AG04450 (cell line): ENCODE measurements around the gene KCNH2. TPM values are rescaled to one million over a fixed set of nuclear protein-coding genes. Genes with fewer than 3 reads are reported as not detected.

Source experiments
- CTCF ChIA-PET: fragments of 300-600, 350-600 bp; formaldehyde crosslinking; extraction: SDS; loops from one replicate; lab custom pipeline; 2022; ENCODE audit warnings: antibody characterized with exemption, inconsistent platforms; lab: Charles Lee
- POLR2A ChIA-PET: fragments of 350-600 bp; formaldehyde crosslinking; extraction: SDS; loops from one replicate; lab custom pipeline; 2021; ENCODE audit warnings: antibody characterized with exemption, inconsistent platforms; lab: Yijun Ruan, JAX
- DNase-seq: peaks from one replicate; pipeline ENCODE4 v3.0.0-alpha.2; 2011; ENCODE audit warnings: low read depth, low spot score
- H3K27ac ChIP-seq: one replicate; pipeline ENCODE4 v1.5.1; 2012; ENCODE audit warnings: low read depth, low read length, control low read depth
- H3K27me3 ChIP-seq: one replicate; pipeline ENCODE4 v1.6.0; 2012; ENCODE audit warnings: low read length; ENCODE audit not compliant: control insufficient read depth, insufficient read depth
- H3K4me3 ChIP-seq: 2 replicates; pipeline ENCODE4 v1.5.1; 2011; ENCODE audit warnings: mild to moderate bottlenecking, low read depth, low read length, control low read depth
- H3K9me3 ChIP-seq: 2 replicates; pipeline ENCODE4 v1.5.1; 2012; ENCODE audit warnings: low read length; ENCODE audit not compliant: control insufficient read depth, insufficient read depth
- polyA plus RNA-seq: library from polyadenylated mRNA; depleted of rRNA; stranded (reverse); fragments of >200 nt; gene quantifications from 2 replicates; pipeline ENCODE4 v1.2.3, GENCODE V29; 2011
- TF ChIP-seq, protein P1 (sequence below): IDR thresholded peaks from 2 replicates; pipeline ENCODE4 v1.5.1; 2011; ENCODE audit warnings: low read depth, low read length, control low read depth, inconsistent platforms

Gene KCNH2
- polyA plus RNA-seq, 1 experiment, result 1.3 TPM

DNA sequence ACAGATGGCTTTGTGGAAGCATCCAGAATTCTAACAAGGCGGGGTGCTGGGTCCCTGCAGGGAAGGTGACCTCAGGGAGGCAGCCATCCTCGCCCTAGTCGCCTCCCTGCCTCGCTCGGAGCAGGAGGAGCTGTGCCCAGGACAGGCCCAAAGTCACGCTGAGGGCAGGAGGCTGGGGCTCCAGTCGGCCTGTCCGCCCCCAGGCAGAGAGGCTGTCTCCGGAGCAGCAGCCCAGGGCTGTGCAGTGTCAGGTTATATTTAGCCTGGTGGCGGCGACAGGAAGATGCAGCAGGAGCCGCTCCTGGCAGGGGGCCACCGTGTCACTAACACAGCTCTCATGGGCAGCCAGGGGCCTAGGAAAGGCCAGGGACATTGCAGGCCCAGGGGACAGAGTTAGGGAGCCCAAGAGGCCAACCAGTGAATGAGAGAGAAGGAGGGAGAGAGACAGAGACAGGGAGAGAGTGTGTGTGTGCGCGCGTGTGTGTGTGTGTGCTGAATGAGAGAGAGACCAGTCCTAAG lies 13.5 kb downstream of the KCNH2 start:
- TF ChIP-seq, protein P1, sequence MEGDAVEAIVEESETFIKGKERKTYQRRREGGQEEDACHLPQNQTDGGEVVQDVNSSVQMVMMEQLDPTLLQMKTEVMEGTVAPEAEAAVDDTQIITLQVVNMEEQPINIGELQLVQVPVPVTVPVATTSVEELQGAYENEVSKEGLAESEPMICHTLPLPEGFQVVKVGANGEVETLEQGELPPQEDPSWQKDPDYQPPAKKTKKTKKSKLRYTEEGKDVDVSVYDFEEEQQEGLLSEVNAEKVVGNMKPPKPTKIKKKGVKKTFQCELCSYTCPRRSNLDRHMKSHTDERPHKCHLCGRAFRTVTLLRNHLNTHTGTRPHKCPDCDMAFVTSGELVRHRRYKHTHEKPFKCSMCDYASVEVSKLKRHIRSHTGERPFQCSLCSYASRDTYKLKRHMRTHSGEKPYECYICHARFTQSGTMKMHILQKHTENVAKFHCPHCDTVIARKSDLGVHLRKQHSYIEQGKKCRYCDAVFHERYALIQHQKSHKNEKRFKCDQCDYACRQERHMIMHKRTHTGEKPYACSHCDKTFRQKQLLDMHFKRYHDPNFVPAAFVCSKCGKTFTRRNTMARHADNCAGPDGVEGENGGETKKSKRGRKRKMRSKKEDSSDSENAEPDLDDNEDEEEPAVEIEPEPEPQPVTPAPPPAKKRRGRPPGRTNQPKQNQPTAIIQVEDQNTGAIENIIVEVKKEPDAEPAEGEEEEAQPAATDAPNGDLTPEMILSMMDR, result no peak
- no peak overlapping the region for H3K27ac ChIP-seq
- DNase-seq, result no peak
- H3K27me3 ChIP-seq, result peaks cover 40% of the 10 kb centered on the region
- H3K9me3 ChIP-seq, result no peaks in the 10 kb centered on the region; the same call in 1 of the 2 replicates
- POLR2A ChIA-PET, result no interaction called here
- H3K4me3 ChIP-seq, result no peak overlapping the region
- CTCF ChIA-PET, result interaction anchor here (0.5 to 2.4 kb wide), 7 partner anchors 19 to 524 kb away, joined by 3 to 13 read pairs (median 3); no protein-coding TSS in a partner anchor

DNA sequence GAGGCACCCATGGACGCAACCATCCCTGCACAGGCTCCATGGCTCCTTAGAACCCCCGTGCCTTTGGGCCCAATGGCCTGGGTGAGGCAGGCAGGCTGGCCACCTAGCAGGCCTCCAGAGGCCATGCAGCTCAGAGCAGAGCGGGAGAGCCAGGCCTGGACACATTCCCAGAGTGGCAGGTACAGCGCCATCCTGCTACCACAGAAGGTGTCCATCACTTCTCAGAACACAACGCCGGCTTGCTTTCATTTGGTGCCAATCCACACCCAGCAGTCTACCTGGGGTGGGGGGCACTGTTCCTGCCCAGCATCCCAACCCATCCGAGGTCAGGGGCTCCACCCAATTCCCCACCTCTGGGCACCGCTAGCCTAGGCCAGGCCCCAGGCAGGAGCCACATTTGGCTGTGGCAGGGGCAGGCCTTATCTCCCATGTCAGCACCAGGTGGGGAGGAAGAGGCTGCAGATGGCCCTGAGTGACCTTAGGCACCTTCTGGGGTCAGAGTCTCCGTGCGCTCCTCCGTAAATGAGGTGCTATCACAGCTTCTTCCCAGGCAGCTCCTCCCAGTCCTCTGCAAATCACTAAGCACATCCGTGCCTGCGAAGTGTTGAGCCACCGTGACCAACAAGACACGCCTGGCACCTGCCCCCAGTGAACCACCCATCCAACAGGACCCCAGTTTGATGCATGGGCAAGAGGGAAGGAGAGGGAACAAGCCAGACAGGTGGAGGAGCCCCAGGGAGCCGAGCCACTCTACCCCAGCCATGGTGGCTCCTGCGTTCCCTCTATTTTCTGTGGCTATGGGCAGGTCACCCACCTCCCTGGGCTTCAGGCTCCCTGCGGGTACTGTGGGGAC lies 14.2 kb downstream of the KCNH2 start:
- peaks cover 37% of the 10 kb centered on the region for H3K27me3 ChIP-seq
- CTCF ChIA-PET, result interaction anchor here (0.5 to 5.1 kb wide), 21 partner anchors 9 to 618 kb away, joined by 3 to 78 read pairs (median 5); partner anchors contain the start of genes ATG9B and NOS3
- DNase-seq, result no peak
- H3K9me3 ChIP-seq, result no peaks in the 10 kb centered on the region; the same call in 1 of the 2 replicates
- no peak overlapping the region for H3K27ac ChIP-seq
- TF ChIP-seq, protein P1, result no peak
- POLR2A ChIA-PET, result no interaction called here
- H3K4me3 ChIP-seq, result no peak overlapping the region

DNA sequence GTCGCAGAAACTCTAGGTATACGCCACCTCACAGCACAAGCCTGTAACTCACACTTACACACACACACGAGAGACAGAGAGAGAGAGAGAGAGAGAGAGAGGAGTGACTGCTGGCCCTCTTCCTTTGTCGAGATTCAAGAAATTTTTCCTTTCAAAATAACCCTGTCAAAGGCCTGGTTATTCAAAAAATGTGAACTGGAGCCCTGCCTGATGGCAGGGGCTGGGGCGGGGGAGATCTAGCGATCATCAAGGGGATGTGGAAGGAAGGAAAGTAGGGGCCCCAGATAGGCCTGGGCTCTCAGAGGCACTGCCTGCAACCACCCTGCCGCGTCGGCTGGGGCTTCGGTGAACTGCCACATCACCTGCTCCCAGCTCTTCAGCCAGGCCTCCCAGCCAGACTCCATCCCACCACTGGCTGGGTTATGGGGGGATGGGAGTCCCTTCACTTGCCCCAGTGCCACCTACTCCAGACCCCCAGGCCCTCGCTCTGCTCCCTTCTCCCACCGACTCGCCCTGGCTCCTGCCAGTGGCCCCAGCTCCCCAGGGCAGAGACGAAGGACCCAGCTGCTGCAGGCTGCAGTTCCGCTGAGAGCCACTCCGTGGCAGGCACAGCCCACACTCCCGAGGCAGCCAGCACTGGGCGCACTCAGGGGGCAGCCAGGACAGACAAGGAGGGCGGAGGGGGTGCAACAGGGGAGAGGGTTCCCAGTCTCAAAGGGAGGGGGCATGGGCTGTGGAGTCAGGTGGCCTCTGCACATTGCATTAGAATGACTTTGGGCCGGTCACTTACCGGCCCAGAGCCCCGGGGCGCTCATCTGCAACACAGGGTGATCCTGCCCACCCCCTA lies 15.3 kb downstream of the KCNH2 start:
- TF ChIP-seq, protein P1, result peak; percentile 91
- POLR2A ChIA-PET, result no interaction called here
- no peak overlapping the region for H3K27ac ChIP-seq
- CTCF ChIA-PET, result interaction anchor here (0.6 to 5.1 kb wide), 27 partner anchors 9 to 617 kb away, joined by 3 to 78 read pairs (median 5); partner anchors contain the start of gene NOS3
- H3K4me3 ChIP-seq, result no peak overlapping the region
- H3K27me3 ChIP-seq, result peaks cover 27% of the 10 kb centered on the region
- no peak for DNase-seq
- no peaks in the 10 kb centered on the region; the same call in 1 of the 2 replicates for H3K9me3 ChIP-seq

DNA sequence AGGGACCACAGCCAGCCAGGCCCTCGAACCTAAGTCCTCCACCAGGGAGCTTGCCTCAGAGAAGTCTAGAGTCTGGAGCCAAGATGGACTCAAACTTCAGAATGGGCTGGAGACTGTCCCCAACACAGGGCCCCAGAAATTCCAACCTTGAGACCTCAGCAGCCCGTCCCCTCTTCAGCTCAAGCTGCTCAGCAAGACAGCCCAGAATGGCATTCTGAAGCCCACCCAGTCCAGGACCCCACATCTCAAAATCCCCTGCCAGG lies 15.9 kb downstream of the KCNH2 start:
- H3K9me3 ChIP-seq, result no peaks in the 10 kb centered on the region; the same call in 1 of the 2 replicates
- TF ChIP-seq, protein P1, result no peak
- ChIA-PET POLR2A (no interaction called here), CTCF (interaction anchor here (0.7 to 5.1 kb wide), 18 partner anchors 8 to 182 kb away, joined by 3 to 78 read pairs (median 6); partner anchors contain the start of gene NOS3)
- no peak for DNase-seq
- peaks cover 30% of the 10 kb centered on the region for H3K27me3 ChIP-seq
- H3K4me3 ChIP-seq, result no peak overlapping the region
- H3K27ac ChIP-seq, result peak overlapping the region; percentile 57
